Measurements from ENCODE around the gene GRIA2.

GRIA2 gene

GRCh38 chr4:157270108-157270507 lies 49.6 kb downstream of the GRIA2 start:
- no peak for DNase-seq

- no peak for DNase-seq
Observed at GRCh38 chr4:157270552-157270951, 50.0 kb downstream of the GRIA2 start.

GRCh38 chr4:157271166-157271869 lies 50.8 kb downstream of the GRIA2 start:
- no peak for DNase-seq

- no peak for DNase-seq
Observed at GRCh38 chr4:157280673-157281072, 60.1 kb downstream of the GRIA2 start.

GRCh38 chr4:157282019-157282418 lies 61.5 kb downstream of the GRIA2 start:
- no peak for DNase-seq

GRCh38 chr4:157287445-157287844 lies 66.9 kb downstream of the GRIA2 start:
- no peak for DNase-seq

- no peak for DNase-seq
Observed at GRCh38 chr4:157290622-157291021, 70.1 kb downstream of the GRIA2 start.

GRCh38 chr4:157291071-157291470 lies 70.5 kb downstream of the GRIA2 start:
- no peak for DNase-seq

- no peak for DNase-seq
Observed at GRCh38 chr4:157293673-157294072, 73.1 kb downstream of the GRIA2 start.

- no peak for DNase-seq
Observed at GRCh38 chr4:157294575-157294974, 74.0 kb downstream of the GRIA2 start.

- DNase-seq = no peak
Observed at GRCh38 chr4:157300701-157301100, 80.2 kb downstream of the GRIA2 start.

- no peak for DNase-seq
Observed at GRCh38 chr4:157303471-157303960, 83.0 kb downstream of the GRIA2 start.

- DNase-seq = no peak
Observed at GRCh38 chr4:157304769-157305168, 84.2 kb downstream of the GRIA2 start.

GRCh38 chr4:157312702-157313101 lies 92.2 kb downstream of the GRIA2 start:
- no peak for DNase-seq

- DNase-seq = no peak
Observed at GRCh38 chr4:157314906-157315305, 94.4 kb downstream of the GRIA2 start.

- DNase-seq = no peak
Observed at GRCh38 chr4:157315968-157316367, 95.4 kb downstream of the GRIA2 start.

GRCh38 chr4:157320092-157320491 lies 99.6 kb downstream of the GRIA2 start:
- no peak for DNase-seq

GRCh38 chr4:157327666-157328065 lies 107.1 kb downstream of the GRIA2 start:
- no peak for DNase-seq

GRCh38 chr4:157357887-157358286 lies 137.4 kb downstream of the GRIA2 start:
- DNase-seq = no peak

GRCh38 chr4:157358439-157358838 lies 137.9 kb downstream of the GRIA2 start:
- no peak for DNase-seq

GRCh38 chr4:157358851-157359250 lies 138.3 kb downstream of the GRIA2 start:
- no peak for DNase-seq

GRCh38 chr4:157363360-157363759 lies 142.8 kb downstream of the GRIA2 start:
- DNase-seq = no peak

- DNase-seq = no peak
Observed at GRCh38 chr4:157372154-157372553, 151.6 kb downstream of the GRIA2 start.

- DNase-seq = no peak
Observed at GRCh38 chr4:157372567-157372966, 152.0 kb downstream of the GRIA2 start.

- no peak for DNase-seq
Observed at GRCh38 chr4:157389741-157390140, 169.2 kb downstream of the GRIA2 start.
